Measurements from ENCODE around the gene CLK1.
"Not testable (repeated sequence)": the region's sequence is repeated elsewhere in the genome, so short reads cannot be mapped to it uniquely, and the experiment has no call there.

CLK1 gene

GRCh38 chr2:200864176-200865034 lies at the start of gene CLK1:
CLK1 (minus strand) TSS chr2:200864658; CDS start chr2:200861862, 2,796 bp downstream.
- peak; percentile 97 for DNase-seq (ENCODE audit: low spot score)

- no peak for DNase-seq (ENCODE audit: low spot score)
These were observed 49.2 kb upstream of the CLK1 start for GRCh38 chr2:200913654-200914053.

- no peak for DNase-seq (ENCODE audit: low spot score)
These were observed 45.5 kb upstream of the CLK1 start for GRCh38 chr2:200909958-200910357.

- DNase-seq (ENCODE audit: low spot score) = peak; percentile 88
These were observed 41.3 kb upstream of the CLK1 start for GRCh38 chr2:200905618-200906296.

GRCh38 chr2:200901459-200902072 lies 37.1 kb upstream of the CLK1 start:
- peak; percentile 80 for DNase-seq (ENCODE audit: low spot score)

- no peak for DNase-seq (ENCODE audit: low spot score)
These were observed 35.0 kb upstream of the CLK1 start for GRCh38 chr2:200899482-200899881.

- DNase-seq (ENCODE audit: low spot score) = peak; percentile 97
These were observed 24.5 kb upstream of the CLK1 start, which contains the start of the genes NIF3L1 and PPIL3 for GRCh38 chr2:200888704-200889625. NIF3L1 (plus strand) TSS chr2:200889371; CDS start chr2:200891944, 2,573 bp downstream. PPIL3 (minus strand) TSS chr2:200889077; CDS start chr2:200887615, 1,462 bp downstream.

- not testable (repeated sequence) for DNase-seq (ENCODE audit: low spot score)
These were observed 17.3 kb upstream of the CLK1 start for GRCh38 chr2:200881715-200882249.

GRCh38 chr2:200878289-200878880 lies 13.9 kb upstream of the CLK1 start:
- DNase-seq (ENCODE audit: low spot score) = no peak

- DNase-seq (ENCODE audit: low spot score) = no peak
These were observed 13.0 kb upstream of the CLK1 start for GRCh38 chr2:200877443-200877842.

- DNase-seq (ENCODE audit: low spot score) = no peak
These were observed 9.1 kb upstream of the CLK1 start for GRCh38 chr2:200873560-200873959.

- no peak for DNase-seq (ENCODE audit: low spot score)
These were observed 6.7 kb upstream of the CLK1 start for GRCh38 chr2:200871151-200871550.

- DNase-seq (ENCODE audit: low spot score) = no peak
These were observed 4.6 kb upstream of the CLK1 start for GRCh38 chr2:200869014-200869413.

GRCh38 chr2:200863782-200864175 lies 679 bp downstream of the CLK1 start:
- DNase-seq (ENCODE audit: low spot score) = no peak

GRCh38 chr2:200862532-200863000 lies 1.9 kb downstream of the CLK1 start:
- DNase-seq (ENCODE audit: low spot score) = peak; percentile 56

- peak; percentile 13 for DNase-seq (ENCODE audit: low spot score)
These were observed 2.8 kb downstream of the CLK1 start for GRCh38 chr2:200861617-200862155.

- DNase-seq (ENCODE audit: low spot score) = peak; percentile 42
These were observed 4.2 kb downstream of the CLK1 start for GRCh38 chr2:200860092-200860795.

- no peak for DNase-seq (ENCODE audit: low spot score)
These were observed 7.7 kb downstream of the CLK1 start for GRCh38 chr2:200856806-200857205.

- no peak for DNase-seq (ENCODE audit: low spot score)
These were observed 11.9 kb downstream of the CLK1 start for GRCh38 chr2:200852605-200853004.
